Pulmonary artery endothelial cell (primary cell): ENCODE results near the gene EGLN1. TPM values are rescaled to one million over a fixed set of nuclear protein-coding genes. Genes with fewer than 3 reads are reported as not detected.

Experiments
- DNase-seq: peaks from one replicate; pipeline ENCODE4 v3.0.0-alpha.2; 2011; ENCODE audit warnings: low read depth, low spot score
- total RNA-seq: library from RNA; depleted of rRNA; stranded (reverse); fragments of >200 nt; gene quantifications from 2 replicates; pipeline ENCODE4 v1.2.3, GENCODE V29; 2014

EGLN1 gene
- total RNA-seq, 1 donor from 2014 or later: 72.6 TPM

DNA sequence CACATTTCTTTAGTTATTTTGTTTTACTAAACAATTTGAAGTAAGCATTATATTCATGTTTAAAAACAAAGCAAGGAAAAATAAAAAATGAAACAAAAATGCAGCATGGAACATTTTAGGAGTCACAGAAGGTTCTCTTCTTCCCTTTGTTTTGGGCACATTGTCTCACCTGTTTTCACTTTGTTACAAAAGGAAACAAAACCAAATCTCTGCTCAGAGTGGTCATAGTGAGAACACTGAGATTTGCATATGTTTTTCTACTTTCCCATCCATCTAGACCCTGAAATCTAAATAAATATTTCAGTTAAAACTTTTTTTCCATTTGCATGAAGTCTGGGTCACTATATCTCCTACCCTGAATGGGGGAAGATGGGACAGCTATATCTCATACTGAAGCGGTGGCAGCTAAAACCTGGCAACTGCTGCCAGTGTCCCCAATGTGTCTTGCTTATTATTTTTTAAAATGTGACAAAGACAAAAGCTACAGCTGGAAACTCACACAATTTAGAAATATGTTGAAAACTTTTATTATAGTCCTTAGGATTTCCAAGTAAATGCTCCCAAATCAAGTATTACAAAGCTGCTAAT lies 87.9 kb downstream of the EGLN1 start:
- DNase-seq: no peak

DNA sequence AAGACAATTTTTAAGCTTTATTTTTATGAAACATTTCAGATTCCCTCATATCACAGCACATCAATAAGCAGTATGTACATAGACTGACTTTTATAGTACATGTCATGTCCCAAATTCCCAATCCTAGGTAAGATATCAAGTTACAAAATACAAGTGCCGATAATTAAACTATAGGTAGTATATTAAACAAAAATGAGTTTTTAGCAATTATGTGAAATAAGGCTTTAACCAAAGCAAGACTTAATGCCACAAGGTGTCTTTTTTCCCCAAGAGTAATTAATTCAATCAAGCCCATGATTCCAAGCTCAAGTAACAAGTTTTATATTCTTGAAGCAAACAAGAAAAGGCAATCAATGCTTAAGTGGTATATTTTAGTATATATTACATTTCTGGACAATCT lies 89.3 kb downstream of the EGLN1 start:
- no peak for DNase-seq

DNA sequence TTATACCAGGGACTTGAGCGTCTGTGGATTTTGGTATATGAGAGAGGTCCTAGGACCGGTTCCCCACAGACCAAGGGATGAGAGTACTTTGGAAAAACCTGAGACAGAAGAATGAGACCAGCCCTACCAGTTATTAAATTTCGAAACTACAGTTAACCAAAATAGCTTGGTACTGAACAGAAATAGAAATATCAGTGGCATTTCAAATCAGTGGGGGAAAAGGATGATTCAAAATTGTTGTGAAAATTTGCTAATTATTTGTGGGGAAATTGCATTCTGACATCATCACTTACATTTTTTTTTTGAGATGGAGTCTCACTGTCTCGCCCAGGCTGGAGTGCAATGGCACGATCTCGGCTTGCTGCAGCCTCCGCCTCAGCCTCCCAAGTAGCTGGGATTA lies 92.6 kb downstream of the EGLN1 start:
- DNase-seq: no peak

DNA sequence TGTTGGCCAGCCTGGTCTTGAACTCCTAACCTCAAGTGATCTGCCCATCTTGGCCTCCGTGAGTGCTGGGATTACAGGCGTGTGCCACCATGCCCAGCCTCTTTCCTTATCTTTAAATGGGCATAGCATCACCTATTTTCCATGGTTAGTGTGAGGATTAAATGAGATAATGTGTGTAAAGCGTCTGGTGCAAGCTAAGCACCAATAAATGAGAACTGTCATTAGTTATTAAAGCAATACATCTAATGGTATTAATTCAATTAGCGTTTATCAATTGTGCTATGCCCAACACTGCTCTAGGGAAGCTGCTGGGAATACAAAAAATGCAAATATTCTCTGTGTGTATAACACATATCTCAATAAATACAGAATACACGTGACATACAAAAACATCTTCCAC lies 94.5 kb downstream of the EGLN1 start:
- no peak for DNase-seq

DNA sequence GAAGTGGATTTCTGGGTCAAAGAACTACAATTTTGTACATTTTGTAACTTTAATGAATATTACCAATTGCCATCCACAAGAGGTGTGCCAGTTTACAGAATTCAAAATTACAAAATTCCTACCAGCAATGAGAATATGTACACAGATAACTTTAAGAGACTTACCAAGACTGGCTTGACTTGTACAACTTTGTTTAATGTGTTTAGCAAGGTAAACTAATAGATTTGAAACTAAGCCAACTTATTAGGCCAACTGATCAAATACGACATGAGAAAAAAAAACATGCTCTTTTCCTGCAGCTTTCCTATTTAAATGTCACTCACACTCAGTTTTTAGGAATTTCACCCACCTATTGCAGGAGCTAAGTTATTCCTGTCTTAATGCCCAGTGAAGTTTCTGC lies 95.8 kb downstream of the EGLN1 start:
- DNase-seq: no peak

DNA sequence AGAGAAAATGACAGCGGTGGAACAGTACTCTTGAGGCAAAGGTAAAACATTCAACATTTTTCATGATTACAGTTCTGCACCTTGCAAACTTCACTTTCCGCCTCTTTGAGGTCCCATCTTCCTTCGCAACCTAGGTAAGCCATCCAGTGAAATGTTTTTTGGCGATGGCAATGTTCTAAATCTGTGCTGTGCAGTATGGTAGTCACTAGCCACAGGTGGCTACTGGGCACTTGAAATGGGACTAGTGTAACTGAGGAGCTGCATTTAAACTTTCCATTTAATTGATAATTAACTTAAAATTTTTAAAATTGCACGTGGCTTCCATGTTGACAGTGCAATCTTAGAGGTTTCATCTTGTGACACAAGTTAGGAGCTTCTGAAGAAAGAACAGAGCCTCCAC lies 97.4 kb downstream of the EGLN1 start:
- DNase-seq: no peak

DNA sequence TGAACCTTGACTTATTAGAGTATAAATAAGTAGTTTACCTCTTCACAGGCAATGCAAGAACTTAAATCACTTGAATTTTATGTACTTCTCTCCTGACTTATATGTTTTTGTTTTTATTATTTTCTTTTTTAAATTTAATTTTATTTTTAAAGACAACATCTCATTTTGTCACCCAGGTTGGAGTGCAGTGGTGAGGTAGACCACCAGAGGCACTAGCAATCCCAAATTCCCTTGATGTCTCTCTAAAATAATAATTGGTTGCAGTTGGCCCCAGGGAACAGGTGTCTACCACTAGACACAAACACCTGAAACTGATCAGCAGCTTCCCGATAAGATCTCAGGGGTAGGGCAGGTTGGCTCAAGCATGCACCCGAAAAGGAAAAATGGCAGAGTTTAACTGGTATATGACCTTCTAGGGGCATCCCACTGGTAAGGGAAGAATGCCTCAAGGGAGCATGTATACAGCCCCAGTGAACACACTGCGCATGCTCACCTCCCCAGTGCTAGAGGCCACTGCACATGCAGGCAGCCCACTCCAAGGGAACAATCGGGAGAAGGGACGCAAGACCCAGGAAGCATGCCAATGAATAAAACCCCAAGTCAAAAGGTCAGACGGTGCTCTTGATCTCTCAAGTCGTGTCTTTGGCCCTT lies 99.1 kb downstream of the EGLN1 start:
- DNase-seq: no peak

DNA sequence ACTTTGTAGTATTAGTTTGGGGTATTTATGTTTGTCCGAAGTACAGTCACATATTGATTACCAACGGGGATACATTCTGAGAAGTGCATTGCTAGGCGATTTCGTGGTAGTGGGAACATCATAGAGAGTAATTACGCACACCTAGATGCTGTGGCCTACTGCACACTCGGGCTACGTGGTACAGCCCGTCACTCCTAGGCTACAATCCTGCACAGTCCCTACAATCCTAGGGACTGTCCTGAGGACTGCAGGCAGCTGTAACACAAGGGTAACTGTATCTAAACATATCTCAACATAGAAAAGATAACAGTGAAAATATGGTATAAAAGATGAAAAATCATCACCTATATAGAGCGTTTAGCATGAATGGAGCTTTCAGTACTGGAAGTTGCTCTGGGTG lies 103.0 kb downstream of the EGLN1 start:
- no peak for DNase-seq

DNA sequence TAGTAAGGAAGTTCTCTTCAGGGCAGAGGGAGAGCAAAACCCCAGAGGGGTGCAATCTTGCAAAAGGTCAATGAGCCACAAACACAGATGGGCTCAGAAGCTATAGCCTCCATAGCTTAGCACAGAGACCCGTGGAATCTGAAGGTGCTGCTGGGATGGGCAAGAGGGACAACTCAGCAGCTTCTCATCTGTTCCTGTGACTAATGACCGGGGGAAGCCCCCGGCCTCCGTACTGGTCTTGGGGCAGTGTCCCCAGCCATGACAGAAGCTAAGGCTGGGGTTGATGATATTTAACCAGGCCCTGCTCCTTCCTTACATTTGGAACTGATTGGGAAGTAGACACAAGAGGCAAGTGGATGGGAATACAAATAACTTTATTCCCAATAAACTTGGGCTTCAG lies 103.5 kb downstream of the EGLN1 start:
- no peak for DNase-seq

DNA sequence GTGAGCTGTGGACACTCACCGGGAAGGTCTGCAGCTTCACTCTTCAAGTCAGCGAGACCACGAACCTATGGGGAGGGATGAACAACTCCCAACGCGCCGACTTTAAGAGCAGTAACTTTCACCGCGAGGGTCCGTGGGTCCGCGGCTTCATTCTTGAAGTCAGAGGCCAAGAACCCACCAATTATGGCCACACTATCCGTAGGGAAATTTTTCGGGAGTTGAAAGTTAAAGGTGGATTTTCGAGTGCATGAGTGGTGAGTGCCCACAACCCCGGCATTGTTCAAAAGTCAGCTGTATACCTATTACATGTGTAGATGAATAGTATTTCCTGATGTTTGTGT lies 104.1 kb downstream of the EGLN1 start:
- no peak for DNase-seq

DNA sequence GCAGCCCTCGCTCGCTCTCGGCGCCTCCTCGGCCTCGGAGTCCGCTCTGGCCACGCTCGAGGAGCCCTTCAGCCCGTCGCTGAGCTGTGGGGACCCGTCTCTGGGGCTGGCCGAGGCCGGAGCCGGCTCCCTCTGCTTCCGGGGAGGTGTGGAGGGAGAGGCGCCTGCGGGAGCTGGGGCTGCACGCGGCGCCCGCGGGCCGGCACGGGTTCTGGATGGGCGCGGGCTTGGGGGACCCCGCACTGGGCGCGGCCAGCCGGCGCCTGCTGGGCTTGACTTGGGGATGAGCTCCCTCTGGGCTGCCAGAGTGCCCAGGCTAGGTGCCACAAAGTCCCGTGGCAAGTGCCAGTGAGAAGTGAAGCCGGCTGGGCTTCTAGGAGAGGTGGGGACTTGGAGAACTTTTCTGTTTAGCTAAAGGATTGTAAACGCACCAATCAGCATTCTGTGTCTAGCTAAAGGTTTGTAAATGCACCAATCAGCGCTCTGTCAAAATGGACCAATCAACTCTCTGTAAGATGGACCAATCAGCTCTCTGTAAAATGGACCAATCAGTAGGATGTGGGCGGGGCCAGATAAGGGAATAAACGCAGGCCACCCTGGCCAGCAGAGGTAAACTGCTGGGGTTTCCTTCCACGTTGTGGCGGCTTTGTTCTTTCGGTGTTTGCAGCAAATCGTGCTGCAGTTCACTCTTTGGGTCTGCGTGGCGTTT lies 104.6 kb downstream of the EGLN1 start:
- DNase-seq: no peak

DNA sequence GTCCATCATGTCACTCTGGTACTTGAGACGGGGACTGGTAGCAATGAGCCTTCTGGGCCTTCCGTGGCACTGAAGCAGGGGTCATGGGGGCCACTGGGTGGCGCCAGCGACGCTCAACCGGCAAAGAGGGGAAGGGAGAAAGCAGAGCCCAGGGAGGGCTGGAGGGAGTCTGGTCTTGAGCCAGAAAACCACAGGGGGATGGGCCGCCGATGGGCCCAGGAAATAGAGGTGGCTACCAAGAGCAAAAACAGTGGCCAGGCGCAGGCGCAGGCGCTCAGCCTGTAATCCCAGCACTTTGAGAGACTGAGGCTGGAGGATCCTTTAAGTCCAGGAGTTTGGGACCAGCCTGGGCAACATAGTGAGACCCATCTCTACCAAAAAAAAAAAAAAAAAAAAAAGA lies 106.2 kb downstream of the EGLN1 start:
- DNase-seq: no peak

Other genes starting within 250 kb of the EGLN1 start
- gene GNPAT, start 181.1 kb downstream of the EGLN1 start, total RNA-seq: 48.9 and 64.3 TPM in 2 replicates
- gene EXOC8, start 84.4 kb downstream of the EGLN1 start, total RNA-seq: 21.2 and 28.9 TPM in 2 replicates
- 19.3 and 22.4 TPM in 2 replicates for gene SPRTN, start 84.0 kb downstream of the EGLN1 start, total RNA-seq
- gene TSNAX, start 106.4 kb upstream of the EGLN1 start, total RNA-seq: 28.5 and 36.9 TPM in 2 replicates
- gene DISC1, start 204.5 kb upstream of the EGLN1 start, total RNA-seq: 10.1 and 10.9 TPM in 2 replicates